HCT116 (cell line): Measurements from ENCODE around the gene LZTS3. TPM values are rescaled to one million over a fixed set of nuclear protein-coding genes. Genes with fewer than 3 reads are reported as not detected.

Experiments
- ATAC-seq: fragments of 200-7000 bp; cut with Tn5 transposase; 2 replicates; pipeline ENCODE4 v1.9.1; 2020; ENCODE audit warnings: mild to moderate bottlenecking, moderate library complexity
- BruUV-seq: library from RNA; stranded (reverse); fragments of 400-500 nt; replicated peaks from 2 replicates; lab custom pipeline; 2021; lab: Mats Ljungman, UMichigan
- CTCF ChIA-PET: fragments of 300-600 bp; sonication (Branson Sonifier 250); formaldehyde crosslinking; loops from one replicate; lab custom pipeline; 2021; ENCODE audit warnings: antibody characterized with exemption; lab: Charles Lee
- POLR2A ChIA-PET: fragments of 300-600, 350-600 bp; sonication (Branson Sonifier 250); formaldehyde crosslinking; loops from one replicate; lab custom pipeline; 2021; ENCODE audit warnings: antibody characterized with exemption; lab: Charles Lee
- RAD21 ChIA-PET, 2 experiments: fragments of 300-600 bp; sonication (Branson Sonifier 250); formaldehyde crosslinking; loops; one replicate each; lab custom pipeline; 2023; ENCODE audit warnings: low total read pairs in 2 of 2; ENCODE audit not compliant: uncharacterized antibody in 2 of 2, unreplicated experiment in 2 of 2, low non-redundant PET in 1 of 2; lab: Charles Lee
- DNase-seq: peaks from one replicate; pipeline ENCODE4 v3.0.0-alpha.2; 2010; ENCODE audit warnings: low read depth, low spot score
- H2AFZ ChIP-seq: fragments of 200-600 bp; shearing (Covaris generic), sonication (generic); 2 replicates; pipeline ENCODE4 v1.6.1; 2017; ENCODE audit warnings: low read depth, mixed run types, mixed read lengths, antibody characterized with exemption, low read length; ENCODE audit not compliant: poor library complexity, severe bottlenecking
- H3K27ac ChIP-seq: 2 replicates; pipeline ENCODE4 v1.5.1; 2012; ENCODE audit warnings: low read depth, low read length
- H3K27me3 ChIP-seq: fragments of 200-600 bp; sonication (generic); 2 replicates; pipeline ENCODE4 v1.6.1; 2016; ENCODE audit warnings: mixed run types, low read length, mixed read lengths; ENCODE audit not compliant: insufficient read depth
- H3K36me3 ChIP-seq, 2 experiments: fragments of 200-500 bp in 1 of 2; fragments of 200-600 bp in 1 of 2; sonication (Bioruptor generic) in 1 of 2; sonication (generic) in 1 of 2; 2 replicates each; pipeline versions ENCODE4 v1.5.1 to v1.6.1; 2014 to 2016; ENCODE audit warnings: low read length in 2 of 2, inconsistent platforms in 1 of 2, mixed read lengths in 1 of 2, mixed run types in 1 of 2; ENCODE audit not compliant: insufficient read depth in 2 of 2, control insufficient read depth in 1 of 2
- H3K4me1 ChIP-seq, 2 experiments: fragments of 200-600 bp in 1 of 2; sonication (generic) in 1 of 2; 2 replicates each; pipeline versions ENCODE4 v1.5.1 to v1.6.1; 2012 to 2017; ENCODE audit warnings: low read length in 2 of 2, inconsistent platforms in 1 of 2, mild to moderate bottlenecking in 1 of 2, mixed read lengths in 1 of 2, mixed run types in 1 of 2, moderate library complexity in 1 of 2; ENCODE audit not compliant: insufficient read depth in 2 of 2, control insufficient read depth in 1 of 2
- H3K4me2 ChIP-seq: fragments of 200-600 bp; sonication (generic); 2 replicates; pipeline ENCODE4 v1.6.1; 2017; ENCODE audit warnings: mixed run types, low read length, mixed read lengths
- H3K4me3 ChIP-seq, 2 experiments: fragments of 200-600 bp in 1 of 2; sonication (generic) in 1 of 2; replicated peaks in 1 of 2; 2 replicates each; pipeline ENCODE4 v1.5.1; 2011 to 2016; ENCODE audit warnings: low read length in 2 of 2, control low read depth in 1 of 2, low read depth in 1 of 2, mild to moderate bottlenecking in 1 of 2, mixed read lengths in 1 of 2, mixed run types in 1 of 2
- H3K79me2 ChIP-seq: fragments of 200-600 bp; sonication (generic); 2 replicates; pipeline ENCODE4 v1.6.1; 2017; ENCODE audit warnings: mild to moderate bottlenecking, mixed run types, low read length, moderate library complexity, mixed read lengths; ENCODE audit not compliant: insufficient read depth
- H3K9ac ChIP-seq: fragments of 200-600 bp; sonication (generic); 2 replicates; pipeline ENCODE4 v1.6.1; 2016; ENCODE audit warnings: low read length, mixed read lengths
- H3K9me2 ChIP-seq: fragments of 200-600 bp; sonication (generic), shearing (Covaris generic); 2 replicates; pipeline ENCODE4 v1.6.1; 2017; ENCODE audit warnings: mixed run types, mild to moderate bottlenecking, moderate library complexity; ENCODE audit not compliant: insufficient read depth
- H3K9me3 ChIP-seq, 2 experiments: fragments of 200-500 bp in 1 of 2; fragments of 200-600 bp in 1 of 2; sonication (Bioruptor generic) in 1 of 2; sonication (generic) in 1 of 2; 2 replicates each; pipeline ENCODE4 v1.6.1; 2014 to 2017; ENCODE audit warnings: low read length in 2 of 2, mixed read lengths in 2 of 2, inconsistent platforms in 1 of 2, low read depth in 1 of 2, mild to moderate bottlenecking in 1 of 2, mixed run types in 1 of 2, moderate library complexity in 1 of 2; ENCODE audit not compliant: control insufficient read depth in 1 of 2, insufficient read depth in 1 of 2
- H4K20me1 ChIP-seq: fragments of 200-600 bp; sonication (generic), shearing (Covaris generic); 2 replicates; pipeline ENCODE4 v1.6.1; 2017; ENCODE audit warnings: mixed run types, mild to moderate bottlenecking, moderate library complexity; ENCODE audit not compliant: insufficient read depth
- CEBPB ChIP-seq: IDR thresholded peaks from 2 replicates; pipeline ENCODE4 v1.6.1; 2012; ENCODE audit warnings: low read depth
- ELF1 ChIP-seq: IDR thresholded peaks from 2 replicates; pipeline ENCODE4 v1.6.1; 2012; ENCODE audit warnings: low read depth, borderline replicate concordance
- POLR2AphosphoS5 ChIP-seq: IDR thresholded peaks from 2 replicates; pipeline ENCODE4 v1.6.1; 2011; ENCODE audit warnings: mild to moderate bottlenecking, low read depth, low read length, moderate library complexity
- RAD21 ChIP-seq: IDR thresholded peaks from 2 replicates; pipeline ENCODE4 v1.6.1; 2012; ENCODE audit warnings: low read depth, mild to moderate bottlenecking
- SRF ChIP-seq: IDR thresholded peaks from 2 replicates; pipeline ENCODE4 v1.6.1; 2012; ENCODE audit warnings: low read depth
- ZFX ChIP-seq: fragments of 450-650 bp; IDR thresholded peaks from 2 replicates; pipeline ENCODE4 v1.6.1; 2017
- ZNF274 ChIP-seq: fragments of 200-500 bp; sonication (Bioruptor generic); IDR thresholded peaks from 2 replicates; pipeline ENCODE4 v1.6.1; 2014; ENCODE audit warnings: mild to moderate bottlenecking, low read depth, low read length, inconsistent platforms
- intact Hi-C: fragments of 100-400 bp; cut with micrococcal nuclease; formaldehyde crosslinking; loops from 2 replicates; pipeline ENCODE4 v1.10.0; 2022
- total RNA-seq: library from RNA; stranded (reverse); gene quantifications from one replicate; pipeline ENCODE4 v1.2.1, GENCODE V29; 2021; ENCODE audit not compliant: unreplicated experiment
- TF ChIP-seq, protein P1 (sequence below): IDR thresholded peaks from 2 replicates; pipeline ENCODE4 v1.6.1; 2012
- TF ChIP-seq, protein P2 (sequence below), 3 experiments: fragments of 200-600 bp in 1 of 3; sonication (generic) in 1 of 3; IDR thresholded peaks in 2 of 3; conservative IDR thresholded peaks in 1 of 3; 2 replicates each; pipeline ENCODE4 v1.5.1; 2012 to 2017; ENCODE audit warnings: low read depth in 2 of 3, low read length in 2 of 3, antibody characterized with exemption in 1 of 3, borderline replicate concordance in 1 of 3, control low read depth in 1 of 3, mild to moderate bottlenecking in 1 of 3, mixed read lengths in 1 of 3, mixed run types in 1 of 3, moderate library complexity in 1 of 3; ENCODE audit not compliant: insufficient read depth in 1 of 3

The LZTS3 gene
- total RNA-seq, 1 experiment from 2014 or later = 5.2 TPM

DNA sequence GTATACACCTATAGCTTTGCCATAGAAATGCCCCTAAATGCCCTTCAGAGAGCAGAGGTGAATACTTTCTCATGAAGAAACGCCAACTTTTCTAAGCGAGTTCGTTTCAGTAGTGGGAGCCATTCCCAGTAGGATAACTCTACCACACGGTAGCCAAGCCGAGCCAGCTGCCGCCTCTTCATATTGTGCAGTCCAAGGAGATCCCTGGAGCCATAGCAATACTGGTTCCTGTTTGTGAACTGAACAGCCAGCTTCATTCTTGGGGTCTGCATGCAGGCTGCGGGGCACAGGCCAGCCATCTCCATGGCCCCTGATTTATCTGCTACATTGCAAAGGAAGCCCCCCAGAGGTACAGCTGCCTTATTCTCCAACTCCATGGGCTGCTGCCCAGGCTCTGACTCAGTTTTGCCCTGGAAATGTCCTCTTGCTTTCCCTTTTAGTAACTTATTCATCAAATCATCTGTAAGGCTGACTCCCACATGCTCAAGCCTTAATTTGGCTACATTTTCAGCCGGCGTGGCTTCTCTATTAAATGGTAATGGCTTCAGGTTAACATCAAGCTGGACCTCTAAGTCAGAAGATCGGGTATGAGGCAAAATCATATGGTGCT is 26.5 kb downstream of the LZTS3 start:
- TF ChIP-seq ELF1 = no peak
- no peak for TF ChIP-seq SRF
- no peak for TF ChIP-seq ZNF274
- no peak for TF ChIP-seq ZFX
- TF ChIP-seq, all 23 proteins: peak for 0
- no peak overlapping the region for H3K27ac ChIP-seq

DNA sequence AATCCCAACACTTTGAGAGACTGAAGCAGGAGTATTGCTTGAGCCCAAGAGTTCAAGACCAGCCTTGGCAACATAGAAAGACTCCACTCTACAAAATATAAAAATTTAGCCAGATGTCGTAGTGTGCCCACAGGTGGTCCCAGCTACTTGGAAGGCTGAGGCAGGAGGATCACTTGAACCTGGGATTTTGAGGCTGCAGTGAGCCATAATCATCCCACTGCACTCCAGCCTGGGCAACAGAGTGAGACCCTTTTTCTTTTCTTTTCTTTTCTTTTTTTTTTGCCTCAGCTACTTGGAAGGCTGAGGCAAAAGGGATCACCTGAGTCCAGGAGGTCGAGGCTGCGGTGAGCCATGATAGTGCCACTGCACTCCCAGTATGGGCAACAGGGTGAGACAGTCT is 31.6 kb downstream of the LZTS3 start:
- no TSS peak for BruUV-seq
- no peak overlapping the region for H2AFZ ChIP-seq
- H3K9me2 ChIP-seq = no peaks in the 10 kb centered on the region
- no peak for DNase-seq
- H3K9ac ChIP-seq = no peak overlapping the region
- H3K9me3 ChIP-seq = no peaks in the 10 kb centered on the region
- H3K4me1 ChIP-seq = peaks cover 0 to 7% of the 10 kb centered on the region in 2 experiments; a peak in 2 of 4 replicates
- no peaks in the 10 kb centered on the region for H4K20me1 ChIP-seq
- H3K27me3 ChIP-seq = no peaks in the 10 kb centered on the region
- intact Hi-C loops = no loop called here
- H3K4me3 ChIP-seq = no peak overlapping the region
- H3K79me2 ChIP-seq = peaks cover 55% of the 10 kb centered on the region
- ChIA-PET POLR2A (interaction anchor here (1.2 kb wide), 1 partner anchor 14 kb away, joined by 3 read pairs; no protein-coding TSS in a partner anchor), RAD21 (no interaction called here), CTCF (no interaction called here)
- H3K27ac ChIP-seq = no peak overlapping the region
- TF ChIP-seq CEBPB (no peak), RAD21 (no peak), POLR2AphosphoS5 (no peak)
- TF ChIP-seq, protein P1, sequence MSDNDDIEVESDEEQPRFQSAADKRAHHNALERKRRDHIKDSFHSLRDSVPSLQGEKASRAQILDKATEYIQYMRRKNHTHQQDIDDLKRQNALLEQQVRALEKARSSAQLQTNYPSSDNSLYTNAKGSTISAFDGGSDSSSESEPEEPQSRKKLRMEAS = no peak
- TF ChIP-seq, protein P2, sequence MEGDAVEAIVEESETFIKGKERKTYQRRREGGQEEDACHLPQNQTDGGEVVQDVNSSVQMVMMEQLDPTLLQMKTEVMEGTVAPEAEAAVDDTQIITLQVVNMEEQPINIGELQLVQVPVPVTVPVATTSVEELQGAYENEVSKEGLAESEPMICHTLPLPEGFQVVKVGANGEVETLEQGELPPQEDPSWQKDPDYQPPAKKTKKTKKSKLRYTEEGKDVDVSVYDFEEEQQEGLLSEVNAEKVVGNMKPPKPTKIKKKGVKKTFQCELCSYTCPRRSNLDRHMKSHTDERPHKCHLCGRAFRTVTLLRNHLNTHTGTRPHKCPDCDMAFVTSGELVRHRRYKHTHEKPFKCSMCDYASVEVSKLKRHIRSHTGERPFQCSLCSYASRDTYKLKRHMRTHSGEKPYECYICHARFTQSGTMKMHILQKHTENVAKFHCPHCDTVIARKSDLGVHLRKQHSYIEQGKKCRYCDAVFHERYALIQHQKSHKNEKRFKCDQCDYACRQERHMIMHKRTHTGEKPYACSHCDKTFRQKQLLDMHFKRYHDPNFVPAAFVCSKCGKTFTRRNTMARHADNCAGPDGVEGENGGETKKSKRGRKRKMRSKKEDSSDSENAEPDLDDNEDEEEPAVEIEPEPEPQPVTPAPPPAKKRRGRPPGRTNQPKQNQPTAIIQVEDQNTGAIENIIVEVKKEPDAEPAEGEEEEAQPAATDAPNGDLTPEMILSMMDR (IDR thresholded peaks at IDR 0.05 in 2 of 3, conservative IDR thresholded peaks at IDR 0.05 in 1 of 3; ENCODE audit: borderline replicate concordance in 1 of 3, insufficient read depth in 1 of 3, low read depth in 2 of 3, low read length in 2 of 3) = no peak
- H3K36me3 ChIP-seq = no peaks in the 10 kb centered on the region; a peak in 2 of 4 replicates
- no peak for ATAC-seq
- no peak overlapping the region for H3K4me2 ChIP-seq

More for the DNA sequence above, 26.5 kb downstream of the LZTS3 start:
- ChIA-PET RAD21 (no interaction called here), POLR2A (no interaction called here), CTCF (no interaction called here)
- Histone ChIP-seq H3K27me3 (no peaks in the 10 kb centered on the region), H2AFZ (no peak overlapping the region), H3K4me1 (no peaks in the 10 kb centered on the region), H3K4me2 (no peak overlapping the region), H3K9ac (no peak overlapping the region), H3K79me2 (peaks cover 90% of the 10 kb centered on the region), H4K20me1 (no peaks in the 10 kb centered on the region), H3K4me3 (no peak overlapping the region), H3K9me3 (no peaks in the 10 kb centered on the region), H3K9me2 (no peaks in the 10 kb centered on the region), H3K36me3 (peaks cover 13% of the 10 kb centered on the region in 2 experiments; a peak in 3 of 4 replicates)
- ATAC-seq (no peak), DNase-seq (no peak)
- intact Hi-C loops = no loop called here
- no TSS peak for BruUV-seq
